Measurements from ENCODE around the gene GALNTL6. TPM values are rescaled to one million over a fixed set of nuclear protein-coding genes. Genes with fewer than 3 reads are reported as not detected.

The GALNTL6 gene
- total RNA-seq, 1 donor from 2014 or later, result not detected

- intact Hi-C loops (cut with micrococcal nuclease), result no loop called here
- Histone ChIP-seq H3K4me1 (no peaks in the 10 kb centered on the region), H3K27me3 (ENCODE audit: low read depth) (no peaks in the 10 kb centered on the region), H3K4me3 (no peak overlapping the region), H3K36me3 (no peaks in the 10 kb centered on the region), H3K9me3 (replicated peaks) (peaks cover 9% of the 10 kb centered on the region), H3K27ac (replicated peaks) (no peak overlapping the region)
- DNase-seq, result no peak
- TF ChIP-seq CTCF (IDR thresholded peaks at IDR 0.05; ENCODE audit: borderline replicate concordance), result no peak
Observed at GRCh38 chr4:172515266-172515879, 702.2 kb downstream of the GALNTL6 start.

GRCh38 chr4:172517391-172517790 is 704.2 kb downstream of the GALNTL6 start:
- no peak overlapping the region for H3K27ac ChIP-seq (replicated peaks)
- DNase-seq, result no peak
- intact Hi-C loops (cut with micrococcal nuclease), result no loop called here
- H3K9me3 ChIP-seq (replicated peaks), result peaks cover 9% of the 10 kb centered on the region
- no peak overlapping the region for H3K4me3 ChIP-seq
- TF ChIP-seq CTCF (IDR thresholded peaks at IDR 0.05; ENCODE audit: borderline replicate concordance), result no peak
- no peaks in the 10 kb centered on the region for H3K4me1 ChIP-seq
- H3K36me3 ChIP-seq, result no peaks in the 10 kb centered on the region
- no peaks in the 10 kb centered on the region for H3K27me3 ChIP-seq (ENCODE audit: low read depth)

- no peaks in the 10 kb centered on the region for H3K36me3 ChIP-seq
- no peak for DNase-seq
- intact Hi-C loops (cut with micrococcal nuclease), result no loop called here
Observed at GRCh38 chr4:172521248-172521647, 708.0 kb downstream of the GALNTL6 start.

GRCh38 chr4:172521680-172522079 is 708.5 kb downstream of the GALNTL6 start:
- TF ChIP-seq CTCF (IDR thresholded peaks at IDR 0.05; ENCODE audit: borderline replicate concordance), result no peak
- intact Hi-C loops (cut with micrococcal nuclease), result no loop called here
- Histone ChIP-seq H3K36me3 (no peaks in the 10 kb centered on the region), H3K27ac (replicated peaks) (no peak overlapping the region), H3K9me3 (replicated peaks) (no peaks in the 10 kb centered on the region), H3K4me1 (no peaks in the 10 kb centered on the region), H3K4me3 (no peak overlapping the region), H3K27me3 (ENCODE audit: low read depth) (no peaks in the 10 kb centered on the region)
- no peak for DNase-seq

More at GRCh38 chr4:172521248-172521647, 708.0 kb downstream of the GALNTL6 start:
- no peak overlapping the region for H3K4me3 ChIP-seq
- H3K4me1 ChIP-seq, result no peaks in the 10 kb centered on the region
- no peaks in the 10 kb centered on the region for H3K27me3 ChIP-seq (ENCODE audit: low read depth)
- no peaks in the 10 kb centered on the region for H3K9me3 ChIP-seq (replicated peaks)
- H3K27ac ChIP-seq (replicated peaks), result no peak overlapping the region
- TF ChIP-seq CTCF (IDR thresholded peaks at IDR 0.05; ENCODE audit: borderline replicate concordance), result no peak

GRCh38 chr4:172543249-172543648 is 730.0 kb downstream of the GALNTL6 start:
- H3K4me1 ChIP-seq, result no peaks in the 10 kb centered on the region
- no peak for TF ChIP-seq CTCF (IDR thresholded peaks at IDR 0.05; ENCODE audit: borderline replicate concordance)
- H3K4me3 ChIP-seq, result no peak overlapping the region
- H3K27ac ChIP-seq (replicated peaks), result no peak overlapping the region
- H3K9me3 ChIP-seq (replicated peaks), result no peaks in the 10 kb centered on the region
- H3K27me3 ChIP-seq (ENCODE audit: low read depth), result no peaks in the 10 kb centered on the region
- DNase-seq, result no peak
- no peaks in the 10 kb centered on the region for H3K36me3 ChIP-seq
- intact Hi-C loops (cut with micrococcal nuclease), result no loop called here

Data from left ventricle myocardium inferior (tissue), 1 donor.